ENCODE measurements around the gene ONECUT3. TPM values are rescaled to one million over a fixed set of nuclear protein-coding genes. Genes with fewer than 3 reads are reported as not detected.

Gene ONECUT3
- total and polyA plus RNA-seq, 9 of the 15 experiments (the other 6 are each of a cell fraction or from before 2014, with no cell fraction given), result not detected

DNA sequence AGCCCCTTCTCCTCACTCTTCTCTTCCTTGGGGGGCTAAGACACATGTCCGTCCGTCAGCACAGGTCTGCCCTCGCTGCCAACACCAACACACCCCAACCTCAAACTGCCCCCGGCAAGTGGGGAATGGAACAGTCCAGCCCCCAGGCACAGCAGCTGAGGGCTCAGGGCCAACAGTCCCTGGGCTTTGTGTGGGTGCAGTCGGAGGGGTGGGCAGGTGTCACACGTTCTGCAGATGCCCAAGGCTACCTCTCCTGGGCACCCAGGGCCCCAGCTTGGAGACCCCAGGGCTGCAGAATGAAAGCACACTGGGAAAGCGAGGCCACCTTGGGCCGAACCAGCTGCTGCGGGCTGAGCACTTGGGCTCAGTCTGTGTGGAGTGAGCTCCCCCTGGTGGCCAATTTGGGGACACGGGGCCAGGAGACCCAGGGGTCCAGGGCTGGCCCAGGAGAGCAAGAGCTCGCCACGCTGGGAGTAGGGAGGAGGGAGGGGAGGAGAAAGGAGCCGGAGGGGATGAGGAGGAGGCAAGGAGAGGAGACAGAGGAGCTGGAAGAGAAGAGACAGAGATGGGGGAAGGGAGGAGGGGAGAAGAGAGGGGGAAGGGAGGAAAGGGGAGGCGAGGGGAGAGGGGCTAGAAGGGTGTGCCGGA is 72.7 kb downstream of the ONECUT3 start (continued):
- TF ChIP-seq ZNF76 (CRISPR knock-in tag; IDR thresholded peaks at IDR 0.05; ENCODE audit: borderline replicate concordance) (no peak), SIRT6 (IDR thresholded peaks at IDR 0.05; ENCODE audit: low read depth, low read length) (no peak), ZNF324 (CRISPR knock-in tag; IDR thresholded peaks at IDR 0.05) (no peak), ZC3H11A (IDR thresholded peaks at IDR 0.05; ENCODE audit: low read depth, low read length) (no peak), KAT8 (IDR thresholded peaks at IDR 0.05; ENCODE audit: low read depth) (no peak), SNAPC5 (CRISPR knock-in tag; IDR thresholded peaks at IDR 0.05) (no peak), MEF2D (tag; conservative IDR thresholded peaks at IDR 0.05; ENCODE audit: low read depth) (no peak), ZFX (CRISPR knock-in tag; IDR thresholded peaks at IDR 0.05) (no peak), PYGO2 (tag; IDR thresholded peaks at IDR 0.05) (no peak), KDM4B (IDR thresholded peaks at IDR 0.05; ENCODE audit: borderline replicate concordance in 2 of 2, low read depth in 1 of 2) (no peak), ZNF551 (CRISPR knock-in tag; IDR thresholded peaks at IDR 0.05) (no peak), ELF4 (CRISPR knock-in tag; IDR thresholded peaks at IDR 0.05) (no peak; the same call in 1 of the 2 replicates), HNRNPUL1 (IDR thresholded peaks at IDR 0.05; ENCODE audit: low read length) (no peak), TCF7 (IDR thresholded peaks at IDR 0.05; ENCODE audit: borderline replicate concordance) (no peak), ZNF253 (CRISPR knock-in tag; conservative IDR thresholded peaks at IDR 0.05) (no peak), SMC3 (conservative IDR thresholded peaks at IDR 0.05; ENCODE audit: insufficient read depth, low read depth, low read length) (peak; percentile 75), POU5F1 (IDR thresholded peaks at IDR 0.05; ENCODE audit: borderline replicate concordance, low read depth, low read length, partially characterized antibody) (no peak)
- TF ChIP-seq, protein P1, sequence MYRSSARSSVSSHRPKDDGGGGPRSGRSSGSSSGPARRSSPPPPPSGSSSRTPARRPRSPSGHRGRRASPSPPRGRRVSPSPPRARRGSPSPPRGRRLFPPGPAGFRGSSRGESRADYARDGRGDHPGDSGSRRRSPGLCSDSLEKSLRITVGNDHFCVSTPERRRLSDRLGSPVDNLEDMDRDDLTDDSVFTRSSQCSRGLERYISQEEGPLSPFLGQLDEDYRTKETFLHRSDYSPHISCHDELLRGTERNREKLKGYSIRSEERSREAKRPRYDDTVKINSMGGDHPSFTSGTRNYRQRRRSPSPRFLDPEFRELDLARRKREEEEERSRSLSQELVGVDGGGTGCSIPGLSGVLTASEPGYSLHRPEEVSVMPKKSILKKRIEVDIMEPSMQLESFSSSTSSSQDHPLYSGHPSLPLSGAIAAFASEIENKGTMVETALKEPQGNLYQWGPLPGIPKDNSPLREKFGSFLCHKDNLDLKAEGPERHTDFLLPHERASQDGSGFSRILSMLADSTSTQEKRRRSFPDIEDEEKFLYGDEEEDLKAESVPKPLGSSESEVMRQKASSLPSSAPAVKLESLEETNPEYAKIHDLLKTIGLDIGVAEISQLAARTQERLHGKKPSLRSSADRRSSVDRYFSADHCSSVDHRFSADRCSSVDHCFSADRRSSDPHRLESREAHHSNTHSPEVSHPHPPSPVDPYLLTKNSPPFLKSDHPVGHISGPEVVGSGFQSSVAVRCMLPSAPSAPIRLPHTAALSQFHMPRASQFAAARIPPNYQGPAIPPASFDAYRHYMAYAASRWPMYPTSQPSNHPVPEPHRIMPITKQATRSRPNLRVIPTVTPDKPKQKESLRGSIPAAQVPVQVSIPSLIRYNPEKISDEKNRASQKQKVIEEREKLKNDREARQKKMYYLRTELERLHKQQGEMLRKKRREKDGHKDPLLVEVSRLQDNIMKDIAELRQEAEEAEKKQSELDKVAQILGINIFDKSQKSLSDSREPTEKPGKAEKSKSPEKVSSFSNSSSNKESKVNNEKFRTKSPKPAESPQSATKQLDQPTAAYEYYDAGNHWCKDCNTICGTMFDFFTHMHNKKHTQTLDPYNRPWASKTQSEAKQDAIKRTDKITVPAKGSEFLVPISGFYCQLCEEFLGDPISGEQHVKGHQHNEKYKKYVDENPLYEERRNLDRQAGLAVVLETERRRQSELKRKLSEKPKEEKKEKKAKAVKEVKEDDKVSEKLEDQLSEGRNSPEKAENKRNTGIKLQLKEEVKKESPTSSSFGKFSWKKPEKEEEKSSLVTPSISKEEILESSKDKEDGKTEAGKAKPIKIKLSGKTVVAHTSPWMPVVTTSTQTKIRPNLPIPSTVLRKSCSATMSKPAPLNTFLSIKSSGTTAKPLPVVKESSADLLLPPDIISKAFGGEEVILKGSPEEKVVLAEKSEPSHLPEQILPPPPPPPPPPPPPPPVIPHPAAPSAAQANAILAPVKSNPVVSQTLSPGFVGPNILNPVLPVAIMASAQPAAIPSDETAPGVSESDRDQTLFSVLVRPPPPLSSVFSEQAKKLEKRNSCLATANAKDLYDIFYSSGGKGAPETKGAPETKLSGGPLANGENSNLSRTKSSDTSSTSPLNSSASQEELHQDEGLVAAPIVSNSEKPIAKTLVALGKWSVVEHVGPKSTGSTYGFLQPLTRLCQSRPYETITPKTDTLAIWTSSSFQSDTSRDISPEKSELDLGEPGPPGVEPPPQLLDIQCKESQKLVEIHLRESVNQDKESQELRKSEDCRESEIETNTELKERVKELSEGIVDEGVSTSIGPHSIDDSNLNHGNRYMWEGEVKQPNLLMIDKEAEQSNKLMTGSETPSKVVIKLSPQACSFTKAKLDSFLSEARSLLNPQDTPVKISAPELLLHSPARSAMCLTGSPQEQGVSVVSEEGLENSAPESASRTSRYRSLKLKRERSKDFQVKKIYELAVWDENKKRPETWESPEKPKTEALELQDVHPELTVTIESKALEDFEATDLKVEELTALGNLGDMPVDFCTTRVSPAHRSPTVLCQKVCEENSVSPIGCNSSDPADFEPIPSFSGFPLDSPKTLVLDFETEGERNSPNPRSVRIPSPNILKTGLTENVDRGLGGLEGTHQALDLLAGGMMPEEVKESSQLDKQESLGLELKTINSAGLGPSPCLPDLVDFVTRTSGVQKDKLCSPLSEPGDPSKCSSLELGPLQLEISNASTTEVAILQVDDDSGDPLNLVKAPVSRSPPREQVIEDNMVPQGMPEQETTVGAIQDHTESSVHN (IDR thresholded peaks at IDR 0.05; ENCODE audit: borderline replicate concordance in 1 of 2, low read depth in 1 of 2), result no peak
- TF ChIP-seq, protein P2, sequence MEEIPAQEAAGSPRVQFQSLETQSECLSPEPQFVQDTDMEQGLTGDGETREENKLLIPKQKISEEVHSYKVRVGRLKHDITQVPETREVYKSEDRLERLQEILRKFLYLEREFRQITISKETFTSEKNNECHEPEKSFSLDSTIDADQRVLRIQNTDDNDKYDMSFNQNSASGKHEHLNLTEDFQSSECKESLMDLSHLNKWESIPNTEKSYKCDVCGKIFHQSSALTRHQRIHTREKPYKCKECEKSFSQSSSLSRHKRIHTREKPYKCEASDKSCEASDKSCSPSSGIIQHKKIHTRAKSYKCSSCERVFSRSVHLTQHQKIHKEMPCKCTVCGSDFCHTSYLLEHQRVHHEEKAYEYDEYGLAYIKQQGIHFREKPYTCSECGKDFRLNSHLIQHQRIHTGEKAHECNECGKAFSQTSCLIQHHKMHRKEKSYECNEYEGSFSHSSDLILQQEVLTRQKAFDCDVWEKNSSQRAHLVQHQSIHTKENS (CRISPR knock-in tag; IDR thresholded peaks at IDR 0.05), result no peak
